Measurements from ENCODE around the gene SUSD1.

DNA sequence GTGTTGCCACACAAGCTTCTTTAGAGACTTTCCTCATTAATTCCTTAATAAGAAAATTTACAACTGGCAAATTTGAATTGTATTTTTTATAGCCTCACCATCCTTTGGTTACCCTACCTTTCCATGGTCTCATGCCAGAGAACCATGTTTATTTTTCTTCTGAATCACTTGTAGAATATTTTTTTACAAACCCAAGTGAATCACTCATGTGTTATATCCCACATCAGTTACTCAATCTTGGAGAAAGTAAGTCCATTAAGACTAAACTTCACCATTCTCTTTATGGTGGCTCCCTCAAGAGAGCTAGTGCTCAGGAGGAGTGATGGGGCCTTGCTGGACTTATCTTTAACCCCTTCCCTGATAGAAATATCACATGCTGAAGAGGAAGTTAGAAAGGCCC lies 128.9 kb downstream of the SUSD1 start:
- no peak for TF ChIP-seq GABPA (IDR thresholded peaks at IDR 0.05 in 1 of 2, conservative IDR thresholded peaks at IDR 0.05 in 1 of 2)
- TF ChIP-seq, protein P1, sequence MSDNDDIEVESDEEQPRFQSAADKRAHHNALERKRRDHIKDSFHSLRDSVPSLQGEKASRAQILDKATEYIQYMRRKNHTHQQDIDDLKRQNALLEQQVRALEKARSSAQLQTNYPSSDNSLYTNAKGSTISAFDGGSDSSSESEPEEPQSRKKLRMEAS (IDR thresholded peaks at IDR 0.05): no peak
- no peak for TF ChIP-seq TAF1 (conservative IDR thresholded peaks at IDR 0.05)
- TF ChIP-seq, protein P2, sequence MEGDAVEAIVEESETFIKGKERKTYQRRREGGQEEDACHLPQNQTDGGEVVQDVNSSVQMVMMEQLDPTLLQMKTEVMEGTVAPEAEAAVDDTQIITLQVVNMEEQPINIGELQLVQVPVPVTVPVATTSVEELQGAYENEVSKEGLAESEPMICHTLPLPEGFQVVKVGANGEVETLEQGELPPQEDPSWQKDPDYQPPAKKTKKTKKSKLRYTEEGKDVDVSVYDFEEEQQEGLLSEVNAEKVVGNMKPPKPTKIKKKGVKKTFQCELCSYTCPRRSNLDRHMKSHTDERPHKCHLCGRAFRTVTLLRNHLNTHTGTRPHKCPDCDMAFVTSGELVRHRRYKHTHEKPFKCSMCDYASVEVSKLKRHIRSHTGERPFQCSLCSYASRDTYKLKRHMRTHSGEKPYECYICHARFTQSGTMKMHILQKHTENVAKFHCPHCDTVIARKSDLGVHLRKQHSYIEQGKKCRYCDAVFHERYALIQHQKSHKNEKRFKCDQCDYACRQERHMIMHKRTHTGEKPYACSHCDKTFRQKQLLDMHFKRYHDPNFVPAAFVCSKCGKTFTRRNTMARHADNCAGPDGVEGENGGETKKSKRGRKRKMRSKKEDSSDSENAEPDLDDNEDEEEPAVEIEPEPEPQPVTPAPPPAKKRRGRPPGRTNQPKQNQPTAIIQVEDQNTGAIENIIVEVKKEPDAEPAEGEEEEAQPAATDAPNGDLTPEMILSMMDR (IDR thresholded peaks at IDR 0.05; ENCODE audit: low read depth, low read length, missing input control): no peak
- no peak for TF ChIP-seq SP1 (IDR thresholded peaks at IDR 0.05)
- TF ChIP-seq FOXA2 (IDR thresholded peaks at IDR 0.05): no peak
- TF ChIP-seq YY1 (IDR thresholded peaks at IDR 0.05): no peak

All from liver (tissue), 3 donors.